Upper lobe of left lung (tissue), 4 donors: ENCODE data around the gene GPR137.

Experiments used
- CTCF ChIP-seq, 6 experiments: fragments of 450-650 bp in 4 of 6; fragments of 200-600 bp in 2 of 6; sonication (generic) in 2 of 6; IDR thresholded peaks; one replicate each; pipeline ENCODE4 v1.5.1; 2016 to 2019; ENCODE audit warnings: antibody characterized with exemption in 6 of 6
- EP300 ChIP-seq, 4 donors: sonication (generic); formaldehyde crosslinking; IDR thresholded peaks; one replicate each; pipeline ENCODE4 v1.5.1; 2017; ENCODE audit warnings: antibody characterized with exemption in 4 of 4, control low read depth in 2 of 4
- POLR2A ChIP-seq, 4 donors: fragments of 450-650 bp; IDR thresholded peaks; one replicate each; pipeline ENCODE4 v1.5.1; 2016 to 2017; ENCODE audit warnings: antibody characterized with exemption in 4 of 4, mild to moderate bottlenecking in 2 of 4
- POLR2AphosphoS5 ChIP-seq, 2 donors: sonication (generic); formaldehyde crosslinking; IDR thresholded peaks; one replicate each; pipeline ENCODE4 v1.5.1; 2017; ENCODE audit warnings: antibody characterized with exemption in 2 of 2

GRCh38 chr11:64262271-64263002 is 23.2 kb upstream of the GPR137 start:
- no peak for TF ChIP-seq CTCF (IDR thresholded peaks at IDR 0.05)
- TF ChIP-seq POLR2A (IDR thresholded peaks at IDR 0.05): no peak
- TF ChIP-seq POLR2AphosphoS5 (IDR thresholded peaks at IDR 0.05): no peak
- TF ChIP-seq EP300 (IDR thresholded peaks at IDR 0.05): no peak
